SK-N-SH (cell line): ENCODE data around the gene TRIM44. TPM values are rescaled to one million over a fixed set of nuclear protein-coding genes. Genes with fewer than 3 reads are reported as not detected.
A peak's percentile ranks its signal among the peaks of the same experiment; 100 is the strongest.

Experiments
- CTCF ChIA-PET: fragments of 300-600, 350-600 bp; formaldehyde crosslinking; extraction: SDS; loops from one replicate; lab custom pipeline; 2021; lab: Yijun Ruan, JAX
- POLR2A ChIA-PET: fragments of 350-600 bp; sonication (Branson Sonifier 250); formaldehyde crosslinking; extraction: SDS; loops from one replicate; lab custom pipeline; 2020; ENCODE audit warnings: antibody characterized with exemption, inconsistent platforms; lab: Yijun Ruan, JAX
- DNase-seq: peaks from one replicate; pipeline ENCODE4 v3.0.0; 2012
- H2AFZ ChIP-seq: fragments of 200-600 bp; sonication (generic); 2 replicates; pipeline ENCODE4 v1.8.1; 2016; ENCODE audit warnings: antibody characterized with exemption, mild to moderate bottlenecking, low read depth
- H3F3A ChIP-seq: fragments of 200-600 bp; sonication (generic); replicated peaks from 2 replicates; pipeline ENCODE3; 2016; ENCODE audit warnings: antibody characterized with exemption, mild to moderate bottlenecking; ENCODE audit not compliant: insufficient read depth
- H3K27ac ChIP-seq, 2 experiments: fragments of 200-500 bp in 1 of 2; fragments of 200-600 bp in 1 of 2; sonication (Bioruptor generic) in 1 of 2; sonication (generic), shearing (Covaris generic) in 1 of 2; 2 replicates each; pipeline versions ENCODE4 v1.5.1 to v1.6.1; 2014 to 2016; ENCODE audit warnings: low read depth in 2 of 2, inconsistent platforms in 1 of 2, low read length in 1 of 2, mild to moderate bottlenecking in 1 of 2, mixed read lengths in 1 of 2
- H3K27me3 ChIP-seq: fragments of 200-600 bp; sonication (generic), shearing (Covaris generic); 2 replicates; pipeline ENCODE4 v1.6.1; 2016; ENCODE audit warnings: mixed run types; ENCODE audit not compliant: insufficient read depth
- H3K36me3 ChIP-seq, 2 experiments: fragments of 200-500 bp in 1 of 2; fragments of 200-600 bp in 1 of 2; sonication (Bioruptor generic) in 1 of 2; sonication (generic) in 1 of 2; replicated peaks in 1 of 2; 2 replicates each; pipeline versions ENCODE3 to v1.5.1; 2014 to 2016; ENCODE audit warnings: low read length in 1 of 2, mild to moderate bottlenecking in 1 of 2; ENCODE audit not compliant: insufficient read depth in 2 of 2, control insufficient read depth in 1 of 2
- H3K4me1 ChIP-seq, 2 experiments: fragments of 200-500 bp in 1 of 2; fragments of 200-600 bp in 1 of 2; sonication (Bioruptor generic) in 1 of 2; sonication (generic), shearing (Covaris generic) in 1 of 2; 2 replicates each; pipeline versions ENCODE4 v1.5.1 to v1.6.1; 2014 to 2016; ENCODE audit warnings: low read depth in 1 of 2, low read length in 1 of 2, mixed run types in 1 of 2; ENCODE audit not compliant: insufficient read depth in 2 of 2, control insufficient read depth in 1 of 2
- H3K4me2 ChIP-seq: fragments of 200-600 bp; sonication (generic), shearing (Covaris generic); 2 replicates; pipeline ENCODE4 v1.6.1; 2017; ENCODE audit warnings: mixed run types
- H3K4me3 ChIP-seq, 2 experiments: fragments of 200-500 bp in 1 of 2; fragments of 200-600 bp in 1 of 2; sonication (Bioruptor generic) in 1 of 2; sonication (generic), shearing (Covaris generic) in 1 of 2; 2 replicates each; pipeline versions ENCODE4 v1.5.1 to v1.8.1; 2014 to 2016; ENCODE audit warnings: low read depth in 2 of 2, inconsistent platforms in 1 of 2, low read length in 1 of 2, mild to moderate bottlenecking in 1 of 2, mixed read lengths in 1 of 2, moderate library complexity in 1 of 2
- H3K79me2 ChIP-seq: fragments of 200-600 bp; sonication (generic); 2 replicates; pipeline ENCODE4 v1.8.1; 2017; ENCODE audit warnings: mild to moderate bottlenecking; ENCODE audit not compliant: insufficient read depth
- H3K9ac ChIP-seq: fragments of 200-600 bp; sonication (generic); 2 replicates; pipeline ENCODE4 v1.6.1; 2017; ENCODE audit warnings: mixed run types
- H3K9me2 ChIP-seq: fragments of 200-600 bp; sonication (generic); 2 replicates; pipeline ENCODE4 v1.6.1; 2017; ENCODE audit warnings: mixed run types
- H3K9me3 ChIP-seq: fragments of 200-600 bp; sonication (generic); 2 replicates; pipeline ENCODE4 v1.6.1; 2017; ENCODE audit warnings: mixed run types, mild to moderate bottlenecking, moderate library complexity
- H4K20me1 ChIP-seq: fragments of 200-600 bp; sonication (generic); 2 replicates; pipeline ENCODE4 v1.6.1; 2017; ENCODE audit warnings: mild to moderate bottlenecking, mixed run types; ENCODE audit not compliant: insufficient read depth
- CHD2 ChIP-seq: fragments of 150-350 bp; IDR thresholded peaks from 2 replicates; pipeline ENCODE4 v1.6.1; 2018; ENCODE audit warnings: low read length; ENCODE audit not compliant: partially characterized antibody
- CTCF ChIP-seq: fragments of 200-600 bp; sonication (generic); IDR thresholded peaks from 2 replicates; pipeline ENCODE4 v1.6.1; 2017; ENCODE audit warnings: antibody characterized with exemption, mild to moderate bottlenecking, moderate library complexity
- ELF1 ChIP-seq: IDR thresholded peaks from 2 replicates; pipeline ENCODE4 v1.4.0; 2012
- EP300 ChIP-seq, 2 experiments: IDR thresholded peaks; 2 replicates each; pipeline versions ENCODE4 v1.4.0 to v1.6.1; 2012; ENCODE audit warnings: borderline replicate concordance in 1 of 2, low read depth in 1 of 2, low read length in 1 of 2
- EZH2phosphoT487 ChIP-seq: fragments of 200-600 bp; sonication (generic); IDR thresholded peaks from 2 replicates; pipeline ENCODE4 v1.6.1; 2017; ENCODE audit warnings: low read depth, mixed run types, mild to moderate bottlenecking, antibody characterized with exemption, moderate library complexity, borderline replicate concordance
- FOXM1 ChIP-seq: IDR thresholded peaks from 2 replicates; pipeline ENCODE4 v1.4.0; 2012; ENCODE audit warnings: low read depth, mild to moderate bottlenecking
- IRF3 ChIP-seq: fragments of 150-350 bp; IDR thresholded peaks from 2 replicates; pipeline ENCODE4 v1.6.1; 2016; ENCODE audit warnings: mild to moderate bottlenecking, low read depth, low read length
- JUND ChIP-seq: IDR thresholded peaks from 2 replicates; pipeline ENCODE4 v1.4.0; 2012
- NRF1 ChIP-seq: IDR thresholded peaks from 2 replicates; pipeline ENCODE4 v1.6.1; 2012; ENCODE audit warnings: low read depth, mild to moderate bottlenecking, low read length
- PBX3 ChIP-seq: IDR thresholded peaks from 2 replicates; pipeline ENCODE4; 2012
- RAD21 ChIP-seq: IDR thresholded peaks from 2 replicates; pipeline ENCODE4 v1.6.1; 2012; ENCODE audit warnings: mild to moderate bottlenecking, low read length
- REST ChIP-seq: IDR thresholded peaks from 2 replicates; pipeline ENCODE4 v1.6.1; 2012; ENCODE audit warnings: mild to moderate bottlenecking, low read depth, low read length, moderate library complexity
- RFX5 ChIP-seq: IDR thresholded peaks from 2 replicates; pipeline ENCODE4 v1.6.1; 2012; ENCODE audit warnings: mild to moderate bottlenecking, improper control_type of control experiment, low read length
- TCF12 ChIP-seq: IDR thresholded peaks from 2 replicates; pipeline ENCODE4 v1.4.0; 2012
- TEAD4 ChIP-seq: IDR thresholded peaks from 2 replicates; pipeline ENCODE4 v1.4.0; 2012; ENCODE audit warnings: mild to moderate bottlenecking, borderline replicate concordance; ENCODE audit not compliant: insufficient read depth
- USF1 ChIP-seq: IDR thresholded peaks from 2 replicates; pipeline ENCODE4 v1.4.0; 2012; ENCODE audit warnings: low read depth, borderline replicate concordance
- USF2 ChIP-seq: fragments of 150-350 bp; IDR thresholded peaks from 2 replicates; pipeline ENCODE4 v1.6.1; 2017; ENCODE audit warnings: antibody characterized with exemption, low read length, low read depth, borderline replicate concordance
- WGBS: methylation state at CpG from one replicate; pipeline ENCODE4 v1.1.6; 2017; ENCODE audit warnings: low lambda C conversion rate; 5-methylcytosine and 5-hydroxymethylcytosine counted together
- polyA plus RNA-seq, 3 experiments: library from polyadenylated mRNA; depleted of rRNA; stranded (reverse); fragments of >200 nt; gene quantifications; 2 replicates each; pipeline ENCODE4 v1.2.3, GENCODE V29; 2012

TRIM44 gene
- polyA plus RNA-seq, 1 of the 3 experiments (the other 2 are of a cell fraction), result 34.1 TPM

- no peak overlapping the region for H2AFZ ChIP-seq
- no peak overlapping the region for H3K27ac ChIP-seq
- no peak for DNase-seq
- no peak overlapping the region for H3K4me2 ChIP-seq
- ChIA-PET CTCF (no interaction called here), POLR2A (no interaction called here)
- H3F3A ChIP-seq, result no peaks in the 10 kb centered on the region
- H3K9me2 ChIP-seq, result no peaks in the 10 kb centered on the region
- H3K79me2 ChIP-seq, result no peaks in the 10 kb centered on the region
- WGBS, result 73% methylated on average over 8 of the region's 8 CpGs
- H3K4me1 ChIP-seq, result peaks cover 0 to 5% of the 10 kb centered on the region in 2 experiments; a peak in 1 of 4 replicates
- H3K9me3 ChIP-seq, result no peaks in the 10 kb centered on the region
- H3K4me3 ChIP-seq, result no peak overlapping the region
- H3K36me3 ChIP-seq, result no peaks in the 10 kb centered on the region
- H4K20me1 ChIP-seq, result no peaks in the 10 kb centered on the region
- no peak overlapping the region for H3K9ac ChIP-seq
- H3K27me3 ChIP-seq, result no peaks in the 10 kb centered on the region
- TF ChIP-seq JUND, result no peak
- no peak for TF ChIP-seq CTCF
- TF ChIP-seq EP300 (IDR thresholded peaks at IDR 0.05; ENCODE audit: borderline replicate concordance in 1 of 2, low read depth in 1 of 2, low read length in 1 of 2), result no peak
- no peak for TF ChIP-seq USF2
- no peak for TF ChIP-seq TEAD4
- TF ChIP-seq EZH2phosphoT487, result no peak
- no peak for TF ChIP-seq RFX5
- TF ChIP-seq, all 33 proteins: peak for 0
These were observed 15.0 kb upstream of the TRIM44 start for GRCh38 chr11:35647421-35648093.

GRCh38 chr11:35650006-35650405 lies 12.6 kb upstream of the TRIM44 start:
- H3K36me3 ChIP-seq, result no peaks in the 10 kb centered on the region
- no peaks in the 10 kb centered on the region for H3K79me2 ChIP-seq
- H4K20me1 ChIP-seq, result no peaks in the 10 kb centered on the region
- H2AFZ ChIP-seq, result no peak overlapping the region
- TF ChIP-seq NRF1 (no peak), USF1 (no peak), EP300 (IDR thresholded peaks at IDR 0.05; ENCODE audit: borderline replicate concordance in 1 of 2, low read depth in 1 of 2, low read length in 1 of 2) (no peak), RAD21 (no peak), CHD2 (no peak), REST (no peak), IRF3 (no peak), ELF1 (no peak), TCF12 (no peak), JUND (0 out of 2 replicates have a peak, but pooled peaks have one; percentile 14), FOXM1 (no peak), PBX3 (peak; percentile 12; the same call in 1 of the 2 replicates)
- peaks cover 0 to 5% of the 10 kb centered on the region in 2 experiments; a peak in 1 of 4 replicates for H3K4me1 ChIP-seq
- no peak overlapping the region for H3K4me2 ChIP-seq
- no peaks in the 10 kb centered on the region for H3K27me3 ChIP-seq
- H3K27ac ChIP-seq, result no peak overlapping the region
- H3K4me3 ChIP-seq, result no peak overlapping the region
- H3F3A ChIP-seq, result no peaks in the 10 kb centered on the region
- WGBS, result 13% methylated on average over 1 of the region's 1 CpG
- no peak overlapping the region for H3K9ac ChIP-seq
- ChIA-PET POLR2A (no interaction called here), CTCF (interaction anchor here (0.8 to 1.4 kb wide), 2 partner anchors 17 to 28 kb away, joined by 3 read pairs; no protein-coding TSS in a partner anchor)
- no peaks in the 10 kb centered on the region for H3K9me2 ChIP-seq
- DNase-seq, result no peak
- H3K9me3 ChIP-seq, result no peaks in the 10 kb centered on the region
